Measurements from ENCODE around the gene MYO1E.

- TF ChIP-seq CREB1 (IDR thresholded peaks at IDR 0.05), result no peak
- TF ChIP-seq POLR2A (IDR thresholded peaks at IDR 0.05; ENCODE audit: control extremely low read depth in 1 of 2, low read depth in 2 of 2, low read length in 2 of 2), result no peak
- no peak for TF ChIP-seq GTF2F1 (IDR thresholded peaks at IDR 0.05; ENCODE audit: borderline replicate concordance, low read depth, low read length)
- TF ChIP-seq CEBPB (IDR thresholded peaks at IDR 0.05; ENCODE audit: low read depth, low read length), result no peak
These were observed 182.4 kb downstream of the MYO1E start for GRCh38 chr15:59190291-59190690.
